GM21825 (cell line): Measurements from ENCODE around the gene TRABD.
A peak's percentile ranks its signal among the peaks of the same experiment; 100 is the strongest.

Experiments used
- ATAC-seq: cut with Tn5 transposase; IDR thresholded peaks from one replicate; pipeline ENCODE4 v1.9.1; 2021; ENCODE audit warnings: mild to moderate bottlenecking, moderate library complexity; ENCODE audit not compliant: unreplicated experiment

Gene TRABD

DNA sequence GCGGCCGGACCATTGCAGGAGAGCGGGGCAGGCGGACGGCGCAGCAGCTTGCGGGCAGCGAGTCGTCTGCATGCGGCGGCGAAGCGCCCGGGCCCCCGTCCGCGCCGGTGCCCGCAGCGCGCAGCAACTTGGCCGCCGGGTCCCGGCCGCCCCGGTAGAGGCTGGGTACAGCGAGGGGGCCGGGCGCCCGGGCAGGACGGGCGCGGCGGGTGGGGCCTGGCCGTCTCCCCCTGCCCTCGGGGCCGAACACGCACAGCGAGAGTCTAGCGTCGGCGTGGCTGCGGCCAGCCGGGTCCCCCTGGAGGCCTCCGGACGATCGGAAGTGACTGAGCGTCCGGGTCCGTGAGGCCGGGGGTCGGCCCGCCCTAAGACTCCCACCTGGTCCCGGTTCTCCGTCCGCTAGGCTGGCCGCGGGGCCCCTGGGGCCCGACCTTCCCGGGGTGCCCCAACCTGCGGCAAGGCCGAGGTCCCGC, 775 bp upstream of the TRABD start:
- ATAC-seq = no peak

- ATAC-seq = no peak
Observed at GRCh38 chr22:50186181-50186714, 535 bp downstream of the TRABD start.

DNA sequence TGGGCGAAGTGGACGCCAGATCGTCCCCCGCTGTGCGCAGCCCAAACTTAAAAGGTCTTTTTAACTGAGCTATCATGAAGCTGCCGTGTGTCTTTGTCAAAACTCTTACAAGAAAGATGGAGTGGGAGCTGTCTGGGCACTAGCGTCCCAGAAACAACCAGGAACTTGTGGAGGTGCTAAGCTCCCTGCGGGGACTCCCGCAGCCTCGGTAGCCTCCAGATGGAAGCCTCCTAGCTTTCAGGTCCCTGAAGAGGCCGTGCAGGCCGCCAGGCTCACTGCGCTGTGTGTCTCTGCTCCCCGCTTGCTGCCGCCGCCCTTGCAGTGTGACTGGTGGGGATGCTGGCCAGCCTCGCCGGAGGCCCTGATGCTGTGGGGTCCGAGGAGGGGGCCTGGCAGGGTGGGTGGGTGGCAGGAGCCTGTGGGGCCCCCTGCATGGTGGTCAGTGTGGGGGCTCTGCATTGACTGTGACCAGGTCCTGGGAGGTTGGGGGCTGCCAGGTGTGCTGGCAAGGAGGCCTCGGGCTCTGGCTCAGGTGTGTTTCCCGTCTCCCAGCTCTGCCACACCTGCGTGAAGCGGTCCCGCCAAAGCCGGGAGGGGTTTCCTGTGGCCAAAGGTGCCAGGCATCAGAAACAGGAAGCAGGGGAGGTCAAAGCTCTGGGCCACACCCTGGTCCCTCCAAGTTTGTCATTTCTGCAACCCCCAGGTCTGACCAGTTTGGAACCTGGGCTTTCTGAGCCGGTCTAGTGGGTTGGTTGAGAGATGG, 1.2 kb downstream of the TRABD start:
- ATAC-seq = no peak

- no peak for ATAC-seq
Observed at GRCh38 chr22:50188356-50188755, 2.6 kb downstream of the TRABD start.

- ATAC-seq = no peak
Observed at GRCh38 chr22:50189184-50189848, 3.6 kb downstream of the TRABD start.

DNA sequence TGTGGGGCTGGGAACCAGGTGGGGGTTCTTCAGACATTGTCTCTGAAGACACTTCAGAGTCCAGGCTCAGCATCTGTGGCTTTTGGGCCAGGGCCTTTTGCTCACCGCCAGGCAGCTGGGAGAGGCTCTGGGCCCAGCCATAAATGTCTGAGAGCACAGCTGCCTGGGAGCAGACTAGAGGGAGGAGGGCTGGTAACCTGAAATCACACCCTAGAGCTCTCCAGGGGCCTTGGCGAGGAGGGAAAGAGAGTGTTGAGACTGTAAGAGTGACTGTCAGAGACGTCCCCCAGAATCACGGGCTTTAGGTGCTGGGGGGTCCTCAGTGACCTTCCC, 4.1 kb downstream of the TRABD start:
- no peak for ATAC-seq

- ATAC-seq = peak; percentile 37
Observed at GRCh38 chr22:50190182-50190940, 4.6 kb downstream of the TRABD start.

DNA sequence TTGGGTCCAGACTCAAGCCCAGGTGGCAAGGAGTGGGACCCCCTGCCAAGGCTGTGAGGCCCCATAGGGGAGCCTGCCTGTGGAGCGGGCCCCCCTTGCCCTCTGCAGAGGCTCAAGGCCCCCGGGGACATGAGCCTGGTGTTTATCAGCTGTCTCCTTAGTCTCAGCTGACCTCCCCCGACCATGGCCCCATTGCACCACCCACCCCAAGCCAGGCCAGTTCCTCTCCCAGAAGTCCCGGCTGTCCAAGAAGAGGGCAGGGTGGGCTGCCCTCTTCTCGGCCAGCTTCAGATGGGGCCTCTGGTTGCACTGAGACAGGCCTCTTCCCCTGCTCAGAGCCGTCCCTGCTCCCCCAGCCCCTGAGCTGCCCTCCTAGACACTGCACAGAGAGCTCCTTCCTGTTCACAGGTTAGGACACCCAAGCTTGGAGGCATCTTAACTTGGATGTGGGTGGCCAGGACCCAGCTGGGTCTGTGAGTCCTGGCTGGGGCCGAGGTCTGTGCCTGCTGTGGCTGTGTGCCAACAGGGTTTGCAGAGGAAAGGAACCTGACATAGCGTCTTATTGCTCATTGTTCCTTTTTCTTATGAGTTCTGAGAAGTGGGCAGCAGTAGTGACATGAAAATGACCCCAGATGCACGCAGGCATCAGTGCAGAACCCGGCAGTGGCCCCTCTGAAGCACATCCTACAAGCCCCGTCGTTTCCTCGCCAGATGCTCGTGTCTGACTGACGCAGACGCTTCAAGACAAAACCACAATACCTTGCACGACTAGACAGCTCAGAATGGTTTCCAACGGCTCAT, 5.4 kb downstream of the TRABD start:
- ATAC-seq = peak; percentile 23

- ATAC-seq = no peak
Observed at GRCh38 chr22:50192436-50193204, 6.9 kb downstream of the TRABD start.

GRCh38 chr22:50193621-50194020, 7.9 kb downstream of the TRABD start:
- no peak for ATAC-seq

- ATAC-seq = no peak
Observed at GRCh38 chr22:50194037-50194805, 8.5 kb downstream of the TRABD start.

DNA sequence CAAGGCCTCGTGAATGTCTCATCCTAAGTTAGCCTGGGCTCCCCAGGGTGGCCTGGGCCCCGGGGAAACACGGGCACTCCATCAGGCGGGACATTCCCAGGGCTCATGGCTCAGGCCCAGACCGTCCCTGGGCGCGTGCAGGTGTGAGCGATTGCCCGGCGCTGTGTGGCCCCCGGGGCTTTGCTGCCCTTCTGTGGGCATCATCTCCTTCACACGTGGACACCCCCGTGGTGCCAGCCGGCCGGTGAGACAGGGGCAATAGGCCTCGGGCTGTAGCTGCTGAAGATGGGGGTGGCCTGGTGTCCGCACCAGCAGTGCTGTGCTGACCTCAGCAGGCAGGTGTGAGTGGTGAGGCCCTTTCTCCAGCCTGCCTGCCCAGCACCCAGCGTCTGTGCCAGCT, 10.5 kb downstream of the TRABD start:
- no peak for ATAC-seq

DNA sequence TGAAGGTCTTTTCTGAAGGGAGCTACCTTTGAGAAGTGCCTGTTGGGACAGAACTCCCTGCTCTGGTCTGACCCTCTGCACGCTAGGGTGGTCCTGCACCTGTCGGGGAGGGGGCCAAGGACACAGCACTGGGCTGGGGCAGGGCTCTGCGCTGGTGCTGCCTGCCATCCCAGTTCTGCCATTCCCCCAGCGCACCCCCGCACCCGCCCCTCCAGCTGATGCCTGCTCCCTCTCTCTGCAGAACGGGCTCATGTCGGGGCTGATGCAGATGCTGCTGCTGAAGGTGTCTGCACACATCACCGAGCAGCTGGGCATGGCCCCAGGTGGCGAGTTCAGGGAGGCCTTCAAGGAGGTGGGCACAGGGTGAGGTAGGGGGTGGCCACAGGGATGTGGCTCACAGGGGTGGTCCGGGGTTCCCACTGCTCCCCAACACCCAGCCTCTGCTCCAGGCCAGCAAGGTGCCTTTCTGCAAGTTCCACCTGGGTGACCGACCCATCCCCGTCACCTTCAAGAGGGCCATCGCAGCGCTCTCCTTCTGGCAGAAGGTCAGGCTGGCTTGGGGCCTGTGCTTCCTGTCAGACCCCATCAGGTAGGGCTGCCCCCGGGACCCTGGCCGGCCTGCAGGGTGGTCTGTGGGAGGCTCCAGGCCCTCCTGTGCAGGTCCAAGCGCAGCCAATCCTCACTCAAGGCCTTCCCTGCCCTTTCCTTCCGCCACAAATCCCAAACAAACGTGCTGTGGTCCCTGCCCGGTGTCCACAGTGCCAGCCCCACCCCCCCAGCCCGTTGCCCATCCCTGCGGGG, 11.5 kb downstream of the TRABD start:
- ATAC-seq = no peak

DNA sequence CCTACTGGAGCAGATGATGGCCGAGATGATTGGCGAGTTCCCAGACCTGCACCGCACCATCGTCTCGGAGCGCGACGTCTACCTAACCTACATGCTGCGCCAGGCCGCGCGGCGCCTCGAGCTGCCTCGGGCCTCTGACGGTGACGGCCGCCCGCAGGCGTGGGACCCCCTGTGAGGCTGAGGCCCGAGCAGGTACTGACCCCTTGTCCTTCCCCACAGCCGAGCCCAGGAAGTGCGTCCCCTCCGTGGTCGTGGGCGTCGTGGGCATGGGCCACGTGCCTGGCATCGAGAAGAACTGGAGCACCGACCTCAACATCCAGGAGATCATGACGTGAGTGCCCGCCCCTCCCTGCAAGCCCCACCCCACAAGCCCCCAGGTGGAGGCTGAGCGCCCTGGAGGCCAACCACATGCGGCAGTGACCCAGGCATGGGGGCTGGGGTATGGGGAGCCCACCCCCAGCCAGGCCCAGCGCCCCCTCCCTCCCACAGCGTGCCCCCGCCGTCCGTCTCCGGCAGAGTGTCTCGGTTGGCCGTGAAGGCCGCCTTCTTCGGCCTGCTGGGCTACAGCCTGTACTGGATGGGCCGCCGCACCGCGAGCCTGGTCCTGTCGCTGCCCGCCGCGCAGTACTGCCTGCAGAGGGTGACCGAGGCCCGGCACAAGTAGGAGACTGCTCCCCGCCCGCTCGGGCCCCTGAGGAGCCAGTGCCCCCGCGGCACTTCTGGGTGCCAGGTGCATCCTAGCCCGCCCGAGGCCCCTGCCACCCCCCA, 12.3 kb downstream of the TRABD start:
- ATAC-seq = no peak

GRCh38 chr22:50198624-50199017, 12.9 kb downstream of the TRABD start:
- no peak for ATAC-seq

DNA sequence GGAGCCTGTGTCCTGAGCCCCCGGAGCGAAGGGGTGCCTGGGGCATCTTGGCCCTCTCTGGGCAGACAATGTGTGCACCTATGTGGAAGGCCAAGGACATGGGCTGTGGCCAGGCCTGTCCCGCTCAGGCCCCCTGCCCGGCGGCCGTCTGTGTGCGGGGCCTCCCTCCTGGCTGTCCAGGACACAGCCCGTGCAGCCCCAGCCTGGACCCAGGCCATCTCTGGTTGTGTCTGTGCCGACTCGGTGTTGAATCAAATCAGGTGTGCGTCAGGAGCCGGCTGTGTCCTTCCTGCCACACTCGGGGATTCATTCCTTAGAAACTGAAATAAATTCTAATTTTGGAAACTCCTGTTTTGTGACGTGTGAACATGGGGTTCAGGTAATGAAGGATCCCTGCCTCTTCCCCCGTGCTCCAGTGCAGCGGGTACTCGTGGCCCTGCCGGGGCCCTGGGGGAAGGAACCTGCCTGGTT, 13.6 kb downstream of the TRABD start:
- ATAC-seq = no peak

- ATAC-seq = peak; percentile 2
Observed at GRCh38 chr22:50199829-50200460, 14.2 kb downstream of the TRABD start.
